ENCODE results near the gene ASB13. TPM values are rescaled to one million over a fixed set of nuclear protein-coding genes. Genes with fewer than 3 reads are reported as not detected.

ASB13 gene
- polyA plus RNA-seq, 1 of the 3 experiments (the other 2 are of a cell fraction), result 9.2 TPM

DNA sequence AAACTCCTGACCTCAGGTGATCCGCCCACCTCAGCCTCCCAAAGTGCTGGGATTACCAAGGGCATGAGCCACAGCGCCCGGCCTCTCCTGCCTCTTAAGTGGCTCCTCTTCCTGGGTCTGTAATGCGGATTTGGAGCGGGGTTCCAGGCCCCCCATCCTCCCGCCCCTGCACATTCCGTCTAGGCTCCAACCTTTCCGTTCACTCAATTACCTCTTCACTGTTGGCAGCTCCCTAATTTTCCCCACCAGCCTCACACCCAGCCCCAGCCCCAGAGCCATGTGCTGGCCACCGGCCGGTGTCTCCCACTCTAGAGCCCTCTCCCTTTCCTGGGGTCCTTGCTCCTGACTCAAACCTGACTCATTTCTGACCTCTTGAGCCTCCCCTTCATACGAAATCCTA, 16.6 kb downstream of the ASB13 start:
- Histone ChIP-seq H3K9me3 (no peaks in the 10 kb centered on the region), H3K79me2 (ENCODE audit: insufficient read depth) (no peaks in the 10 kb centered on the region), H3K4me2 (no peak overlapping the region), H2AFZ (ENCODE audit: low read depth) (no peak overlapping the region), H3K27me3 (ENCODE audit: insufficient read depth) (no peaks in the 10 kb centered on the region), H3K9ac (no peak overlapping the region), H4K20me1 (ENCODE audit: insufficient read depth) (no peaks in the 10 kb centered on the region), H3K36me3 (replicated peaks in 1 of 2; ENCODE audit: control insufficient read depth in 1 of 2, insufficient read depth in 2 of 2, low read length in 1 of 2) (peaks cover 0 to 16% of the 10 kb centered on the region in 2 experiments), H3K4me3 (ENCODE audit: low read depth in 2 of 2, low read length in 1 of 2) (no peak overlapping the region), H3K9me2 (no peaks in the 10 kb centered on the region), H3K4me1 (ENCODE audit: control insufficient read depth in 1 of 2, insufficient read depth in 2 of 2, low read depth in 1 of 2, low read length in 1 of 2) (no peaks in the 10 kb centered on the region; a peak in 1 of 4 replicates), H3K27ac (ENCODE audit: low read depth in 2 of 2, low read length in 1 of 2) (no peak overlapping the region), H3F3A (replicated peaks; ENCODE audit: insufficient read depth) (no peaks in the 10 kb centered on the region)
- no peak for TF ChIP-seq ELF1 (IDR thresholded peaks at IDR 0.05)
- TF ChIP-seq ZBTB33 (IDR thresholded peaks at IDR 0.05; ENCODE audit: borderline replicate concordance, low read depth), result no peak
- no peak for TF ChIP-seq FOXM1 (IDR thresholded peaks at IDR 0.05; ENCODE audit: low read depth)
- TF ChIP-seq, protein P1, sequence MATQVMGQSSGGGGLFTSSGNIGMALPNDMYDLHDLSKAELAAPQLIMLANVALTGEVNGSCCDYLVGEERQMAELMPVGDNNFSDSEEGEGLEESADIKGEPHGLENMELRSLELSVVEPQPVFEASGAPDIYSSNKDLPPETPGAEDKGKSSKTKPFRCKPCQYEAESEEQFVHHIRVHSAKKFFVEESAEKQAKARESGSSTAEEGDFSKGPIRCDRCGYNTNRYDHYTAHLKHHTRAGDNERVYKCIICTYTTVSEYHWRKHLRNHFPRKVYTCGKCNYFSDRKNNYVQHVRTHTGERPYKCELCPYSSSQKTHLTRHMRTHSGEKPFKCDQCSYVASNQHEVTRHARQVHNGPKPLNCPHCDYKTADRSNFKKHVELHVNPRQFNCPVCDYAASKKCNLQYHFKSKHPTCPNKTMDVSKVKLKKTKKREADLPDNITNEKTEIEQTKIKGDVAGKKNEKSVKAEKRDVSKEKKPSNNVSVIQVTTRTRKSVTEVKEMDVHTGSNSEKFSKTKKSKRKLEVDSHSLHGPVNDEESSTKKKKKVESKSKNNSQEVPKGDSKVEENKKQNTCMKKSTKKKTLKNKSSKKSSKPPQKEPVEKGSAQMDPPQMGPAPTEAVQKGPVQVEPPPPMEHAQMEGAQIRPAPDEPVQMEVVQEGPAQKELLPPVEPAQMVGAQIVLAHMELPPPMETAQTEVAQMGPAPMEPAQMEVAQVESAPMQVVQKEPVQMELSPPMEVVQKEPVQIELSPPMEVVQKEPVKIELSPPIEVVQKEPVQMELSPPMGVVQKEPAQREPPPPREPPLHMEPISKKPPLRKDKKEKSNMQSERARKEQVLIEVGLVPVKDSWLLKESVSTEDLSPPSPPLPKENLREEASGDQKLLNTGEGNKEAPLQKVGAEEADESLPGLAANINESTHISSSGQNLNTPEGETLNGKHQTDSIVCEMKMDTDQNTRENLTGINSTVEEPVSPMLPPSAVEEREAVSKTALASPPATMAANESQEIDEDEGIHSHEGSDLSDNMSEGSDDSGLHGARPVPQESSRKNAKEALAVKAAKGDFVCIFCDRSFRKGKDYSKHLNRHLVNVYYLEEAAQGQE (IDR thresholded peaks at IDR 0.05; ENCODE audit: low read depth, low read length), result no peak
- no peak for TF ChIP-seq SIN3A (IDR thresholded peaks at IDR 0.05; ENCODE audit: borderline replicate concordance, low read depth, low read length)
- no peak for TF ChIP-seq TCF12 (IDR thresholded peaks at IDR 0.05)
- ChIA-PET CTCF (interaction anchor here (0.7 kb wide), 1 partner anchor 27 kb away, joined by 3 read pairs; no protein-coding TSS in a partner anchor), POLR2A (no interaction called here)
- DNase-seq, result no peak
- 95% methylated on average over 11 of the region's 11 CpGs for WGBS (ENCODE audit: low lambda C conversion rate)

- no peak overlapping the region for H3K4me3 ChIP-seq (ENCODE audit: low read depth in 2 of 2, low read length in 1 of 2)
- no peaks in the 10 kb centered on the region for H3K9me3 ChIP-seq
- H3K9me2 ChIP-seq, result no peaks in the 10 kb centered on the region
- no peaks in the 10 kb centered on the region for H4K20me1 ChIP-seq (ENCODE audit: insufficient read depth)
- no peaks in the 10 kb centered on the region for H3F3A ChIP-seq (replicated peaks; ENCODE audit: insufficient read depth)
- no peak overlapping the region for H3K9ac ChIP-seq
- no peaks in the 10 kb centered on the region; a peak in 1 of 4 replicates for H3K4me1 ChIP-seq (ENCODE audit: control insufficient read depth in 1 of 2, insufficient read depth in 2 of 2, low read depth in 1 of 2, low read length in 1 of 2)
- H3K27ac ChIP-seq (ENCODE audit: low read depth in 2 of 2, low read length in 1 of 2), result no peak overlapping the region
- no peak overlapping the region for H3K4me2 ChIP-seq
- H3K79me2 ChIP-seq (ENCODE audit: insufficient read depth), result no peaks in the 10 kb centered on the region
- H2AFZ ChIP-seq (ENCODE audit: low read depth), result no peak overlapping the region
- TF ChIP-seq, protein P1 (IDR thresholded peaks at IDR 0.05; ENCODE audit: low read depth, low read length), result no peak
- no peak for TF ChIP-seq ELF1 (IDR thresholded peaks at IDR 0.05)
- TF ChIP-seq, protein P2, sequence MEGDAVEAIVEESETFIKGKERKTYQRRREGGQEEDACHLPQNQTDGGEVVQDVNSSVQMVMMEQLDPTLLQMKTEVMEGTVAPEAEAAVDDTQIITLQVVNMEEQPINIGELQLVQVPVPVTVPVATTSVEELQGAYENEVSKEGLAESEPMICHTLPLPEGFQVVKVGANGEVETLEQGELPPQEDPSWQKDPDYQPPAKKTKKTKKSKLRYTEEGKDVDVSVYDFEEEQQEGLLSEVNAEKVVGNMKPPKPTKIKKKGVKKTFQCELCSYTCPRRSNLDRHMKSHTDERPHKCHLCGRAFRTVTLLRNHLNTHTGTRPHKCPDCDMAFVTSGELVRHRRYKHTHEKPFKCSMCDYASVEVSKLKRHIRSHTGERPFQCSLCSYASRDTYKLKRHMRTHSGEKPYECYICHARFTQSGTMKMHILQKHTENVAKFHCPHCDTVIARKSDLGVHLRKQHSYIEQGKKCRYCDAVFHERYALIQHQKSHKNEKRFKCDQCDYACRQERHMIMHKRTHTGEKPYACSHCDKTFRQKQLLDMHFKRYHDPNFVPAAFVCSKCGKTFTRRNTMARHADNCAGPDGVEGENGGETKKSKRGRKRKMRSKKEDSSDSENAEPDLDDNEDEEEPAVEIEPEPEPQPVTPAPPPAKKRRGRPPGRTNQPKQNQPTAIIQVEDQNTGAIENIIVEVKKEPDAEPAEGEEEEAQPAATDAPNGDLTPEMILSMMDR (IDR thresholded peaks at IDR 0.05), result no peak
- DNase-seq, result no peak
- POLR2A ChIA-PET, result no interaction called here
- CTCF ChIA-PET, result no interaction called here
- peaks cover 0 to 17% of the 10 kb centered on the region in 2 experiments for H3K36me3 ChIP-seq (replicated peaks in 1 of 2; ENCODE audit: control insufficient read depth in 1 of 2, insufficient read depth in 2 of 2, low read length in 1 of 2)
- 95% methylated on average over 40 of the region's 50 CpGs for WGBS (ENCODE audit: low lambda C conversion rate)
- no peaks in the 10 kb centered on the region for H3K27me3 ChIP-seq (ENCODE audit: insufficient read depth)
Observed at GRCh38 chr10:5648494-5649457, 17.6 kb downstream of the ASB13 start.
